GM12864 (cell line): ENCODE data around the gene INTS12.

ENCODE experiments used
- DNase-seq: peaks from one replicate; pipeline ENCODE4 v3.0.0-alpha.2; 2011; ENCODE audit warnings: low read depth
- H3K4me3 ChIP-seq: 2 replicates; pipeline ENCODE4 v1.5.1; 2011; ENCODE audit warnings: mild to moderate bottlenecking, low read depth, low read length, control low read depth
- CTCF ChIP-seq: IDR thresholded peaks from 2 replicates; pipeline ENCODE4 v1.5.1; 2011; ENCODE audit warnings: low read depth, mild to moderate bottlenecking, moderate library complexity, low read length, control low read depth, inconsistent platforms; ENCODE audit errors: missing control alignments

Gene INTS12

GRCh38 chr4:105661028-105661427 is 47.5 kb downstream of the INTS12 start:
- DNase-seq: no peak
- no peak overlapping the region for H3K4me3 ChIP-seq
- TF ChIP-seq CTCF: no peak

- no peak for TF ChIP-seq CTCF
- no peak overlapping the region for H3K4me3 ChIP-seq
- DNase-seq: no peak
Measured at GRCh38 chr4:105659190-105659589, 49.3 kb downstream of the INTS12 start.

GRCh38 chr4:105657117-105657765 is 51.2 kb downstream of the INTS12 start:
- no peak overlapping the region for H3K4me3 ChIP-seq
- no peak for TF ChIP-seq CTCF
- DNase-seq: no peak

GRCh38 chr4:105652286-105652888 is 56.1 kb downstream of the INTS12 start:
- no peak overlapping the region for H3K4me3 ChIP-seq
- DNase-seq: no peak
- TF ChIP-seq CTCF: no peak

GRCh38 chr4:105651884-105652283 is 56.6 kb downstream of the INTS12 start:
- DNase-seq: no peak

GRCh38 chr4:105650190-105650589 is 58.3 kb downstream of the INTS12 start:
- no peak for TF ChIP-seq CTCF
- DNase-seq: no peak
- H3K4me3 ChIP-seq: no peak overlapping the region

More at GRCh38 chr4:105651884-105652283, 56.6 kb downstream of the INTS12 start:
- no peak for TF ChIP-seq CTCF
- H3K4me3 ChIP-seq: no peak overlapping the region

- H3K4me3 ChIP-seq: no peak overlapping the region
- TF ChIP-seq CTCF: no peak
- DNase-seq: no peak
Measured at GRCh38 chr4:105645440-105645839, 63.0 kb downstream of the INTS12 start.
